T-helper 1 cell (primary cell): Measurements from ENCODE around the gene STK36.

Source experiments
- DNase-seq, 5 donors: peaks; one replicate each; pipeline ENCODE4 v3.0.0-alpha.2; 2012 to 2020
- total RNA-seq, 4 donors: gene quantifications; one replicate each; lab custom pipeline; 2026; lab: John Stamatoyannopoulos, UW

Gene STK36
- 12.8 to 22.4 (median 17.6) reads per million in 4 donors for total RNA-seq

- DNase-seq, result peak; percentile 57 to 84 (median 73)
Measured at GRCh38 chr2:218671654-218672566, at the start of gene STK36, which contains the start of gene RNF25. STK36 (plus strand) TSS chr2:218672086; CDS start chr2:218672830, 744 bp downstream. RNF25 (minus strand) TSS chr2:218672002; CDS start chr2:218671970, 32 bp downstream.

GRCh38 chr2:218622606-218623365 lies 49.1 kb upstream of the STK36 start:
- no peak for DNase-seq

- no peak for DNase-seq
Measured at GRCh38 chr2:218623366-218623705, 48.5 kb upstream of the STK36 start.

GRCh38 chr2:218626369-218626768 lies 45.5 kb upstream of the STK36 start:
- no peak for DNase-seq

- no peak for DNase-seq
Measured at GRCh38 chr2:218627939-218628338, 43.9 kb upstream of the STK36 start.

GRCh38 chr2:218631837-218632236 lies 40.0 kb upstream of the STK36 start:
- no peak for DNase-seq

- DNase-seq, result no peak
Measured at GRCh38 chr2:218635719-218636118, 36.2 kb upstream of the STK36 start.

- no peak for DNase-seq
Measured at GRCh38 chr2:218638372-218638771, 33.5 kb upstream of the STK36 start.

- DNase-seq, result no peak
Measured at GRCh38 chr2:218642121-218642656, 29.7 kb upstream of the STK36 start.

GRCh38 chr2:218642786-218643185 lies 29.1 kb upstream of the STK36 start:
- DNase-seq, result no peak

GRCh38 chr2:218643751-218644310 lies 28.1 kb upstream of the STK36 start:
- DNase-seq, result no peak

GRCh38 chr2:218644721-218645120 lies 27.2 kb upstream of the STK36 start:
- DNase-seq, result no peak

GRCh38 chr2:218645126-218645525 lies 26.8 kb upstream of the STK36 start:
- no peak for DNase-seq

GRCh38 chr2:218648088-218648786 lies 23.6 kb upstream of the STK36 start:
- peak in 3 of 5 donors; percentile 24 to 53 (median 30) for DNase-seq

GRCh38 chr2:218648787-218649100 lies 23.1 kb upstream of the STK36 start:
- DNase-seq, result no peak

GRCh38 chr2:218655751-218656150 lies 16.1 kb upstream of the STK36 start:
- DNase-seq, result no peak

- DNase-seq, result peak in 3 of 5 donors; percentile 19 to 42 (median 23)
Measured at GRCh38 chr2:218658671-218659257, 13.1 kb upstream of the STK36 start.

- DNase-seq, result peak; percentile 73 to 90 (median 84)
Measured at GRCh38 chr2:218659258-218659987, 12.5 kb upstream of the STK36 start, which contains the start of the genes BCS1L and ZNF142. BCS1L (plus strand) TSS chr2:218659683; CDS start chr2:218660988, 1,305 bp downstream. ZNF142 (minus strand) TSS chr2:218659623; CDS start chr2:218656429, 3,194 bp downstream.

GRCh38 chr2:218659988-218660358 lies 11.9 kb upstream of the STK36 start:
- DNase-seq, result no peak

GRCh38 chr2:218662377-218662776 lies 9.5 kb upstream of the STK36 start:
- DNase-seq, result no peak

GRCh38 chr2:218662827-218663226 lies 9.1 kb upstream of the STK36 start:
- DNase-seq, result no peak
